Small intestine (tissue), 16 donors: Measurements from ENCODE around the gene H2AZ2. TPM values are rescaled to one million over a fixed set of nuclear protein-coding genes. Genes with fewer than 3 reads are reported as not detected.

ENCODE experiments used
- DNase-seq, 2 donors: peaks; one replicate each; pipeline versions ENCODE4 v3.0.0 to v3.0.0-alpha.2; 2013
- FAIRE-seq: peaks from 2 replicates; lab custom pipeline; 2012; peaks lifted over from hg19 to GRCh38; lab: Jason Lieb, UNC
- H3K27ac ChIP-seq, 3 donors: one replicate each; pipeline ENCODE4 v1.5.1; 2013; ENCODE audit warnings: low read length in 2 of 3, mild to moderate bottlenecking in 2 of 3, control low read depth in 1 of 3, inconsistent platforms in 1 of 3, low read depth in 1 of 3, moderate library complexity in 1 of 3
- H3K27me3 ChIP-seq, 3 donors: one replicate each; pipeline ENCODE4 v1.6.1; 2013; ENCODE audit warnings: low read length in 3 of 3, inconsistent platforms in 1 of 3; ENCODE audit not compliant: control insufficient read depth in 3 of 3, insufficient read depth in 3 of 3
- H3K36me3 ChIP-seq, 3 donors: one replicate each; pipeline ENCODE4 v1.6.1; 2013; ENCODE audit warnings: low read length in 3 of 3, inconsistent platforms in 1 of 3, low read depth in 1 of 3, mild to moderate bottlenecking in 1 of 3, moderate library complexity in 1 of 3; ENCODE audit not compliant: control insufficient read depth in 3 of 3, insufficient read depth in 2 of 3
- H3K4me1 ChIP-seq, 3 donors: one replicate each; pipeline ENCODE4 v1.6.1; 2013; ENCODE audit warnings: low read length in 2 of 3, inconsistent platforms in 1 of 3, low read depth in 1 of 3, mild to moderate bottlenecking in 1 of 3, moderate library complexity in 1 of 3; ENCODE audit not compliant: control insufficient read depth in 3 of 3, insufficient read depth in 2 of 3
- H3K4me3 ChIP-seq, 3 donors: one replicate each; pipeline ENCODE4 v1.5.1; 2013; ENCODE audit warnings: low read length in 3 of 3, control low read depth in 1 of 3, inconsistent platforms in 1 of 3, low read depth in 1 of 3, mild to moderate bottlenecking in 1 of 3, moderate library complexity in 1 of 3
- H3K9me3 ChIP-seq, 2 donors: one replicate each; pipeline ENCODE4 v1.6.1; 2013; ENCODE audit warnings: low read depth in 1 of 2, low read length in 1 of 2; ENCODE audit not compliant: control insufficient read depth in 2 of 2, insufficient read depth in 1 of 2
- WGBS, 3 donors: extraction: QIAGEN DNeasy Blood & Tissue Kit; methylation state at CpG; one replicate each; pipeline ENCODE4 v1.1.7; 2013; 5-methylcytosine and 5-hydroxymethylcytosine counted together
- long read RNA-seq, 10 donors: transcript quantifications; one replicate each; lab custom pipeline, GENCODE V29; 2026
- polyA plus RNA-seq, 4 donors: library from polyadenylated mRNA; stranded (reverse) in 3 of 4; unstranded in 1 of 4; fragments of 200-250 nt in 3 of 4; fragments of 120-200 nt in 1 of 4; gene quantifications; one replicate each; pipeline versions ENCODE4 v1.2.1 to v1.2.3, GENCODE V29; 2013
- donor health status: healthy with polysubstance abuse.
- donor health status: control.
- donor health status: control.
- donor health status: Bipolar disorder and iron deficiency.
- donor health status: healthy.

The H2AZ2 gene
- 100 to 1,000 TPM in 2 of 4 donors, 10 to 100 TPM in 2; 76.7 to 159 (median 110) TPM for polyA plus RNA-seq
- long read RNA-seq, donor 1, transcript H2AFV-202 (5 exons, 752 nt), result major isoform, 72 of 134 reads
- long read RNA-seq, donor 1, transcript H2AFV-205 (4 exons, 628 nt), result minor isoform, 5 of 134 reads
- long read RNA-seq, donor 1, partial matches to known transcripts, result 47 of 134 reads
- long read RNA-seq, donor 1, other reads (novel, unspliced or antisense), result 0 of 134 reads
- long read RNA-seq, donor 2, transcript H2AFV-202 (5 exons, 752 nt), result major isoform, 17 of 40 reads
- long read RNA-seq, donor 2, partial matches to known transcripts, result 18 of 40 reads
- long read RNA-seq, donor 2, other reads (novel, unspliced or antisense), result 0 of 40 reads
- long read RNA-seq, donor 3, transcript H2AFV-207 (4 exons, 1,041 nt), result minor isoform, 5 of 142 reads
- long read RNA-seq, donor 3, transcript H2AFV-202 (5 exons, 752 nt), result major isoform, 46 of 142 reads
- long read RNA-seq, donor 3, partial matches to known transcripts, result 88 of 142 reads
- long read RNA-seq, donor 3, other reads (novel, unspliced or antisense), result 0 of 142 reads
- long read RNA-seq, donor 4, partial matches to known transcripts, result 0 of 4 reads
- long read RNA-seq, donor 4, other reads (novel, unspliced or antisense), result 0 of 4 reads
- long read RNA-seq, donor 5, transcript H2AFV-202 (5 exons, 752 nt), result major isoform, 14 of 40 reads
- long read RNA-seq, donor 5, partial matches to known transcripts, result 24 of 40 reads
- long read RNA-seq, donor 5, other reads (novel, unspliced or antisense), result 0 of 40 reads
- long read RNA-seq, donor 6, transcript H2AFV-202 (5 exons, 752 nt), result major isoform, 28 of 91 reads
- long read RNA-seq, donor 6, transcript H2AFV-207 (4 exons, 1,041 nt), result minor isoform, 5 of 91 reads
- long read RNA-seq, donor 6, partial matches to known transcripts, result 56 of 91 reads
- long read RNA-seq, donor 6, other reads (novel, unspliced or antisense), result 0 of 91 reads
- long read RNA-seq, donor 7, transcript H2AFV-205 (4 exons, 628 nt), result minor isoform, 6 of 282 reads
- long read RNA-seq, donor 7, transcript H2AFV-207 (4 exons, 1,041 nt), result minor isoform, 7 of 282 reads
- long read RNA-seq, donor 7, transcript H2AFV-202 (5 exons, 752 nt), result major isoform, 106 of 282 reads
- long read RNA-seq, donor 7, partial matches to known transcripts, result 152 of 282 reads
- long read RNA-seq, donor 7, other reads (novel, unspliced or antisense), result 5 of 282 reads
- long read RNA-seq, donor 8, transcript H2AFV-202 (5 exons, 752 nt), result major isoform, 8 of 11 reads
- long read RNA-seq, donor 8, partial matches to known transcripts, result 0 of 11 reads
- long read RNA-seq, donor 8, other reads (novel, unspliced or antisense), result 0 of 11 reads
- long read RNA-seq, donor 9, transcript H2AFV-202 (5 exons, 752 nt), result major isoform, 15 of 33 reads
- long read RNA-seq, donor 9, partial matches to known transcripts, result 12 of 33 reads
- long read RNA-seq, donor 9, other reads (novel, unspliced or antisense), result 0 of 33 reads
- long read RNA-seq, donor 10, transcript H2AFV-202 (5 exons, 752 nt), result major isoform, 55 of 95 reads
- long read RNA-seq, donor 10, transcript H2AFV-204 (4 exons, 687 nt), result minor isoform, 5 of 95 reads
- long read RNA-seq, donor 10, partial matches to known transcripts, result 32 of 95 reads
- long read RNA-seq, donor 10, other reads (novel, unspliced or antisense), result 0 of 95 reads

DNA sequence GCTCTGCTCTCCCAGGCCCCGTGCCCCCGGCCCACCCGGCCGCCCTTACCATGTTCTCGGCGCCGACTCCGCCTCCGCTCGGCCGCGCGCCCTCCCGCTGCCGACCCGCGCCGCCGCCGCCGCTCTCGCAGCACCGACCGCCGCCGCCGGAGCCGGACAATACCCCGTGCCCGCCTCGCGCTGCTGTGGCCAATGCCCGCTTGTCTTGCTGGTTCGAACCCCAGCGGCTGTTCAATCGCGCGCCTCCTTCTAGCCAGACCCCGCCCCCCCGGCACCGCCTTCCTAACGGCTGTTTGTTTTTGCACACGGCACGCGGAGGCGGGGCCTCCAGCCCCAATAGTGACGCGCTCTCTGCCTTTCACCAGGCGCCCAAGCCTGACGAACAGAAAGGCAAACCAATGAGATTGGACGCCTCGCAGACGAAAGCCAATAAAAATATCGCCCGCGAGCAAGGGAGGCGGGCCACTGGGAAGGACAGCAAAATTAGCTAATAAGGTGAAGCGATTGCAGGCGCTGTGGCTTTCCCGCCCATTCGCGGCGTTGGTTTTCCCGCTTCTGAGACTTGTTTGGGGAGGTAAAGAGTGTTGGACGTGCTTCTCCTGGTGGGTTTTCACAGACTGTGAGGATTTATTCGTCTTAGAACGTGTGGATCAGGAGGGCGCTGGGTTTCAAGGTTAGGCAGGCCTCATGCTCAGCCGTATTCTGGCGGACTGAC, at the start of gene H2AZ2:
Gene H2AZ2, minus strand, starts transcription at position 168 of the 715 bp plus-strand sequence. Its CDS starts 116 bp downstream, at position 52.
- no peaks in the 10 kb centered on the region for H3K27me3 ChIP-seq
- peak within 1 kb of the TSS; percentile 62 to 89 (median 75) for H3K4me3 ChIP-seq
- FAIRE-seq, result peak; percentile 19
- H3K9me3 ChIP-seq, result no peaks in the 10 kb centered on the region
- peak; percentile 100 for DNase-seq
- 0 to 1% (median 0%) methylated on average over 53 to 70 of the region's 70 CpGs for WGBS, 3 donors
- H3K36me3 ChIP-seq, result peaks cover 0 to 5% (median 0%) of the 10 kb centered on the region in 3 donors
- H3K4me1 ChIP-seq, result peaks cover 0 to 2% (median 0%) of the 10 kb centered on the region in 3 donors
- peak within 1 kb of the TSS; percentile 93 to 99 (median 97) for H3K27ac ChIP-seq

DNA sequence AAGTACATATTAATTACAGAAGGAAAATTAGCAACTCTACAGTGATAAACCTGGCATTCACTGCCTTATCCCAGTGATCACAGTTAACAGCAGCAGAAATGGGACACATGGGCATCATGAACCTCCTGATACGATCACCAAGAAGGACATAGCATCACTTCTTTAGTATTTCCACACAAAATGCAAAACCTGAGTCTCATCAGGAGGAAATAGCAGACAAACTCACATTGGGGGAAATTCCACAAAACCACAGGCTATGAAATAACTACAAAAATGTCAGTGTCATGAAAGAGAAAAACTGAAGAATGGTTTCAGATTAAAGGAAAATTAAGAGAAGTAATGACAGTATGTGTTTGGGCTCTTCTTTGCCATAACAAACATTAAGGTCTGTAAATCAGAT, 49.4 kb upstream of the H2AZ2 start:
- 76 to 83% (median 81%) methylated on average over 1 of the region's 1 CpG for WGBS, 3 donors
- no peak for FAIRE-seq
- H3K36me3 ChIP-seq, result no peaks in the 10 kb centered on the region
- H3K4me1 ChIP-seq, result no peaks in the 10 kb centered on the region
- H3K4me3 ChIP-seq, result no peak overlapping the region
- no peak for DNase-seq
- no peaks in the 10 kb centered on the region for H3K9me3 ChIP-seq
- no peaks in the 10 kb centered on the region for H3K27me3 ChIP-seq
- H3K27ac ChIP-seq, result no peak overlapping the region

DNA sequence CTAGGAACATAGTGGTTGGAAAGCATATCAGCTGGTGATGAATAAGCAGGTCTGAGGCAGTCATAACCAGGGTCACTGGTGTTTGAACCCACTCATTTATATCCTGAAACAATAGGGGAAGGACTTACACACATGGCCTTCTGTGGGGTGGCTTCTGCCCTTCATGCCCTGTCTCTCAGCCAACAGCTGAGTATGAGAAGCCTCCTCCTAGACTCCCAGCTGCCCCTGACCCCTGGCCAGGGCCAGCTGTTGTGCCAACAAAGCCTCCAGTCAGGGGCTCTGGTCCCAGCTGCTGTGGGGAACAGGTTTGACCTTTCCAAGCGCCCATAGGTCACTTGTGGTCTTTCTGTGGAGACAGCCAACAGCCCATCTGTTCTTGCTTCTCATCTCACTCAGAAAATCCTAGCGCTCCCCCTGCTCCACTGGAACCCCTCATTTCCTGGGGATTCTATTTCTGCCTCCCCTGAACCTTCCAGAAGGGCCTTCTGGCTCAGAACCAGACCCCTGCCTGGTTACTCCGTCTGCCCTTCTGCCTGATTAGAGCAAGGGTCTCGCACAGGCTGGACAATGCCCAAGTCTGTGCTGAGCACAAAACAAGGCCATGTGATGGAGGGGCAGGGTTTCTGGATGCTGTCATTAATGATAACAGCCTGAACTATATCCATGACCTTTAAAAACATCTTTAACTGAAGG, 47.1 kb upstream of the H2AZ2 start:
- FAIRE-seq, result no peak
- H3K36me3 ChIP-seq, result no peaks in the 10 kb centered on the region
- H3K4me1 ChIP-seq, result no peaks in the 10 kb centered on the region
- H3K27ac ChIP-seq, result no peak overlapping the region
- 75 to 92% (median 85%) methylated on average over 4 of the region's 4 CpGs for WGBS, 3 donors
- H3K9me3 ChIP-seq, result no peaks in the 10 kb centered on the region
- no peak overlapping the region for H3K4me3 ChIP-seq
- no peaks in the 10 kb centered on the region for H3K27me3 ChIP-seq
- no peak for DNase-seq

DNA sequence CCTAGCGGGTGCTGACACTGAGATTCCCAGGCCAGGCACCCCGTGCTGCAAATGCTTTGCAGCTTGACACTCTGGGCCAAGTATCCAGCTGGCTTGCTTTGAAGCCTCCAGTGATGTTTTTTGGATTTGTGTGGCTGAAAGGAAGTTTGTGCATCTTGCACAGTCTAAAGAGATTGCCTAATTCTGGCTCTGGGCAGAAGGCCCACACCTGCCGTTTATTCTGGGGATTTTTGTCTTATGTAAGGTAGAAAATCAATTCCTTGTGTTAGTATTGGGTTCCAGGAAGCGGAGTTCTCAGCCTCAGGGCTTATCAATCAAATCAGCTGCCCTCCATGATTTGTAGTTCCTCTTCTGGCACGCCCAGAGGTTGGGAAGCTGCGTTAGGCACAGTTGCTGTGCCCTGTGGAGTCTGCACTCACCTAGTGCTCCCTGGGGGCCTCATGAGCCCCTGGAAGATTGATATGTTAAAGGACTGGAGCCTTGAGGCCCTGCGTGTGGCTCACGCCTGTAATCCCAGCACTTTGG, 45.9 kb upstream of the H2AZ2 start:
- DNase-seq (no peak), FAIRE-seq (no peak)
- no peaks in the 10 kb centered on the region for H3K36me3 ChIP-seq
- WGBS, 3 donors, result 68 to 72% (median 72%) methylated on average over 8 of the region's 8 CpGs
- H3K27ac ChIP-seq, result no peak overlapping the region
- H3K4me3 ChIP-seq, result no peak overlapping the region
- H3K27me3 ChIP-seq, result no peaks in the 10 kb centered on the region
- H3K4me1 ChIP-seq, result no peaks in the 10 kb centered on the region
- no peaks in the 10 kb centered on the region for H3K9me3 ChIP-seq

DNA sequence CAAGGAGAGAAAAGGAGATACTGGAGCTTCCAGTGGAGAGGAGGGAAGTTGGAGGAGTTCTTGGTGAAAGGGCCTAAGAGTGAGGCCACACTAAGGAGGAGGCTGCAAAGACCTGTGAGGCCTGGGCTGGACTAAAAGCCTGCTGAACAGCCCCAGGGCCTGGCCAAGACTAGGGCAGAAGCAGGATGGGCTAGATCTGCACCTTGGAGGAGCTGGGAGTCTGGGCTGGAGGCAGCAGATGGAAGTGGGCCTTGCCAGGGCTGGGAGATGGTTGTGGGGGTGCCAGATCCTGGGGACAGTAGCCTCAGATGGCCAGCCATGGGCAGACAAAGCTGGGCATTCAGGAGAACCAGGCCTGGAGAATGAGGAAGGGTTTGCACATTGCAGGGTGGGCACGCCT, 43.9 kb upstream of the H2AZ2 start:
- no peaks in the 10 kb centered on the region for H3K27me3 ChIP-seq
- no peaks in the 10 kb centered on the region for H3K4me1 ChIP-seq
- H3K27ac ChIP-seq, result no peak overlapping the region
- 79 to 91% (median 89%) methylated on average over 1 of the region's 1 CpG for WGBS, 3 donors
- H3K9me3 ChIP-seq, result no peaks in the 10 kb centered on the region
- DNase-seq (no peak), FAIRE-seq (no peak)
- H3K4me3 ChIP-seq, result no peak overlapping the region
- no peaks in the 10 kb centered on the region for H3K36me3 ChIP-seq

DNA sequence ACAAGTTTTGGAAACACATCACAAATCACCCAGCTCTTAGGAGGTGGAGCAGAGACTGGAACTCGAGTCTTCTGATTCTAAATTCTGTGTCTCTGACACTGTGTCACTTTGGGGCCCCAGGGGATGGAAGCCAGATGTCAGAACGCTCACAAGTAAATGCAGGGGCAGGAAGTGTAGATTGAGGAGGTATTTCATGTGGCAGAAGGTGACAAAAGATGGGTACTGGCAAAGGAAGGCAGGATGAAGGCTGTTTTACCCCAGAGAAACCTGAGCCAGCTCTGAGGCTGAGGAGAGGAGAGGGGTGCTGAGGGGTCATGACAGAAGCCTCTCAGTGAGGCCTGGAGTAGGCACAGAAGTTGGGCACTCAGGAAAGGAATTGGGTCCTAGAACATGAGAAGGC, 43.5 kb upstream of the H2AZ2 start:
- FAIRE-seq (no peak), DNase-seq (no peak)
- no peaks in the 10 kb centered on the region for H3K4me1 ChIP-seq
- no peaks in the 10 kb centered on the region for H3K36me3 ChIP-seq
- H3K27me3 ChIP-seq, result no peaks in the 10 kb centered on the region
- WGBS, 3 donors, result 56 to 79% (median 60%) methylated on average over 2 of the region's 2 CpGs
- H3K27ac ChIP-seq, result no peak overlapping the region
- no peaks in the 10 kb centered on the region for H3K9me3 ChIP-seq
- H3K4me3 ChIP-seq, result no peak overlapping the region
